GM18505 (cell line): Measurements from ENCODE around the gene BOC.

Source experiments
- ATAC-seq: cut with Tn5 transposase; IDR thresholded peaks from one replicate; pipeline ENCODE4 v1.9.1; 2021; ENCODE audit not compliant: unreplicated experiment
- POLR2A ChIP-seq: IDR thresholded peaks from 4 replicates; pipeline ENCODE4 v1.6.1; 2011; ENCODE audit warnings: borderline replicate concordance; ENCODE audit not compliant: insufficient read depth, insufficient read length; ENCODE audit errors: extremely low read depth

Gene BOC

GRCh38 chr3:113268311-113268710 is 57.0 kb downstream of the BOC start:
- no peak for TF ChIP-seq POLR2A
- ATAC-seq = no peak

GRCh38 chr3:113268942-113269341 is 57.6 kb downstream of the BOC start:
- no peak for TF ChIP-seq POLR2A
- no peak for ATAC-seq

- no peak for ATAC-seq
- no peak for TF ChIP-seq POLR2A
Measured at GRCh38 chr3:113269661-113270060, 58.3 kb downstream of the BOC start.

- no peak for ATAC-seq
- TF ChIP-seq POLR2A = no peak
Measured at GRCh38 chr3:113270068-113270467, 58.7 kb downstream of the BOC start.

GRCh38 chr3:113270786-113271185 is 59.4 kb downstream of the BOC start:
- TF ChIP-seq POLR2A = no peak
- ATAC-seq = no peak

- TF ChIP-seq POLR2A = no peak
- ATAC-seq = no peak
Measured at GRCh38 chr3:113271189-113271588, 59.8 kb downstream of the BOC start.

- TF ChIP-seq POLR2A = no peak
- ATAC-seq = no peak
Measured at GRCh38 chr3:113271594-113272384, 60.4 kb downstream of the BOC start.

- ATAC-seq = no peak
- TF ChIP-seq POLR2A = no peak
Measured at GRCh38 chr3:113272385-113272779, 61.0 kb downstream of the BOC start.

GRCh38 chr3:113273011-113273410 is 61.7 kb downstream of the BOC start:
- no peak for ATAC-seq
- TF ChIP-seq POLR2A = no peak

- TF ChIP-seq POLR2A = no peak
- ATAC-seq = no peak
Measured at GRCh38 chr3:113273604-113274378, 62.4 kb downstream of the BOC start.

GRCh38 chr3:113274425-113275257 is 63.3 kb downstream of the BOC start:
- ATAC-seq = no peak
- no peak for TF ChIP-seq POLR2A

- no peak for TF ChIP-seq POLR2A
Measured at GRCh38 chr3:113275258-113275556, 63.9 kb downstream of the BOC start.

GRCh38 chr3:113275583-113275928 is 64.2 kb downstream of the BOC start:
- no peak for TF ChIP-seq POLR2A

More at GRCh38 chr3:113275258-113275556, 63.9 kb downstream of the BOC start:
- ATAC-seq = no peak

More at GRCh38 chr3:113275583-113275928, 64.2 kb downstream of the BOC start:
- ATAC-seq = no peak
